ENCODE data around the gene ATP6V1F. TPM values are rescaled to one million over a fixed set of nuclear protein-coding genes. Genes with fewer than 3 reads are reported as not detected.

The ATP6V1F gene
- total and polyA plus RNA-seq, 2 donors (not counting 1 experiment from before 2014, with no cell fraction given) = 124 to 167 TPM

DNA sequence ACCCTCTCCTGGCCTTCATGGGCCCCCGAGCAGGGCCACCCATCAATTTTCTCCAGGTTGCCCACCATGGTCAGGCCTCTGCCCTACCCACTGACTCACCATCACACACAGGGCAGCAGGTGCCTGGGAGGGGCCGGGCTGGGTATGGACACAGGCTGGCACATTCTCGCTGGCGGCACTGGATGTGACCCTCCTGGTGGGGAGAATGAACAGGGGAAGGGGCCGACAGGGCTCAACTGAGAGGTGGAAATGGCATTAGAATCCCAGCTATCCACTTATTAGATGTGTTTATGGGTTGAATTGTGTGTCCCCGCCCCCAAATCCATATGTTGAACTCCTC lies 31.4 kb downstream of the ATP6V1F start:
- H3K4me2 ChIP-seq (ENCODE audit: extremely low read depth, insufficient read depth, low read length) = no peak overlapping the region
- DNase-seq (ENCODE audit: low read depth in 2 of 2) = no peak
- no peaks in the 10 kb centered on the region for H3K79me2 ChIP-seq (ENCODE audit: control insufficient read depth, insufficient read depth, low read length)
- H3K9me3 ChIP-seq (ENCODE audit: control insufficient read depth, insufficient read depth, low read depth, low read length) = no peaks in the 10 kb centered on the region
- no peaks in the 10 kb centered on the region for H4K20me1 ChIP-seq (ENCODE audit: control insufficient read depth, extremely low read depth, insufficient read depth, low read length)
- no peak overlapping the region for H3K4me3 ChIP-seq (replicated peaks in 1 of 4; ENCODE audit: control extremely low read depth in 1 of 4, insufficient read depth in 1 of 4, low read depth in 3 of 4, low read length in 4 of 4)
- H3K4me1 ChIP-seq (ENCODE audit: control insufficient read depth, extremely low read depth, insufficient read depth, low read length) = no peaks in the 10 kb centered on the region
- H3K9ac ChIP-seq (ENCODE audit: insufficient read depth, low read length) = no peak overlapping the region
- H3K36me3 ChIP-seq (ENCODE audit: control insufficient read depth, insufficient read depth, low read length) = no peaks in the 10 kb centered on the region
- TF ChIP-seq, protein P1, sequence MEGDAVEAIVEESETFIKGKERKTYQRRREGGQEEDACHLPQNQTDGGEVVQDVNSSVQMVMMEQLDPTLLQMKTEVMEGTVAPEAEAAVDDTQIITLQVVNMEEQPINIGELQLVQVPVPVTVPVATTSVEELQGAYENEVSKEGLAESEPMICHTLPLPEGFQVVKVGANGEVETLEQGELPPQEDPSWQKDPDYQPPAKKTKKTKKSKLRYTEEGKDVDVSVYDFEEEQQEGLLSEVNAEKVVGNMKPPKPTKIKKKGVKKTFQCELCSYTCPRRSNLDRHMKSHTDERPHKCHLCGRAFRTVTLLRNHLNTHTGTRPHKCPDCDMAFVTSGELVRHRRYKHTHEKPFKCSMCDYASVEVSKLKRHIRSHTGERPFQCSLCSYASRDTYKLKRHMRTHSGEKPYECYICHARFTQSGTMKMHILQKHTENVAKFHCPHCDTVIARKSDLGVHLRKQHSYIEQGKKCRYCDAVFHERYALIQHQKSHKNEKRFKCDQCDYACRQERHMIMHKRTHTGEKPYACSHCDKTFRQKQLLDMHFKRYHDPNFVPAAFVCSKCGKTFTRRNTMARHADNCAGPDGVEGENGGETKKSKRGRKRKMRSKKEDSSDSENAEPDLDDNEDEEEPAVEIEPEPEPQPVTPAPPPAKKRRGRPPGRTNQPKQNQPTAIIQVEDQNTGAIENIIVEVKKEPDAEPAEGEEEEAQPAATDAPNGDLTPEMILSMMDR (conservative IDR thresholded peaks at IDR 0.05 in 1 of 2, IDR thresholded peaks at IDR 0.05 in 1 of 2; ENCODE audit: low read depth in 1 of 2, low read length in 2 of 2) = no peak
- TF ChIP-seq EZH2 (IDR thresholded peaks at IDR 0.05; ENCODE audit: low read length, missing control alignments) = no peak
- H2AFZ ChIP-seq (ENCODE audit: low read length) = no peak overlapping the region
- H3K27ac ChIP-seq (ENCODE audit: insufficient read depth, low read length) = no peak overlapping the region
- H3K27me3 ChIP-seq (ENCODE audit: control insufficient read depth, insufficient read depth, low read length) = no peaks in the 10 kb centered on the region

DNA sequence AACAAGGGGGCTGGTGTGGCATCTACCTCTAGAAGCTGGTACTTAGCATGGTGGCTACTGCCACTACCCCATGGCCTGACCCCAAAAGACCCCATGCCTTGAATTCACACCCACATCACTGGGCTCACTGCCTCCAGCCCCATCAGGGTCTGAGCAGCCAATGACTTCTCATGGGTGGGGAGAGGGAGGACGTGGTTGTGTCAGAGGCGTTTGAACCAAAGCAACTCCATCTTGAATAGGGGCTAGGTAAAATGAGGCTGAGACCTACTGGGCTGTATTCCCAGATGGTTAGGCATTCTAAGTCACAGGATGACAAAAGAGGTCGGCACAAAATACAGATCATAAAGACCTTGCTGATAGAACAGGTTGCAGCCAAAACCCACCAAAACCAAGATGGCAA lies 32.7 kb downstream of the ATP6V1F start:
- H3K9ac ChIP-seq (ENCODE audit: insufficient read depth, low read length) = no peak overlapping the region
- H4K20me1 ChIP-seq (ENCODE audit: control insufficient read depth, extremely low read depth, insufficient read depth, low read length) = no peaks in the 10 kb centered on the region
- no peak overlapping the region for H3K4me2 ChIP-seq (ENCODE audit: extremely low read depth, insufficient read depth, low read length)
- no peaks in the 10 kb centered on the region for H3K27me3 ChIP-seq (ENCODE audit: control insufficient read depth, insufficient read depth, low read length)
- no peak for DNase-seq (ENCODE audit: low read depth in 2 of 2)
- no peak overlapping the region for H3K4me3 ChIP-seq (replicated peaks in 1 of 4; ENCODE audit: control extremely low read depth in 1 of 4, insufficient read depth in 1 of 4, low read depth in 3 of 4, low read length in 4 of 4)
- H3K79me2 ChIP-seq (ENCODE audit: control insufficient read depth, insufficient read depth, low read length) = no peaks in the 10 kb centered on the region
- no peaks in the 10 kb centered on the region for H3K4me1 ChIP-seq (ENCODE audit: control insufficient read depth, extremely low read depth, insufficient read depth, low read length)
- no peaks in the 10 kb centered on the region for H3K9me3 ChIP-seq (ENCODE audit: control insufficient read depth, insufficient read depth, low read depth, low read length)
- TF ChIP-seq, protein P1 (conservative IDR thresholded peaks at IDR 0.05 in 1 of 2, IDR thresholded peaks at IDR 0.05 in 1 of 2; ENCODE audit: low read depth in 1 of 2, low read length in 2 of 2) = no peak
- no peak for TF ChIP-seq EZH2 (IDR thresholded peaks at IDR 0.05; ENCODE audit: low read length, missing control alignments)
- H3K36me3 ChIP-seq (ENCODE audit: control insufficient read depth, insufficient read depth, low read length) = no peaks in the 10 kb centered on the region
- no peak overlapping the region for H3K27ac ChIP-seq (ENCODE audit: insufficient read depth, low read length)
- no peak overlapping the region for H2AFZ ChIP-seq (ENCODE audit: low read length)

DNA sequence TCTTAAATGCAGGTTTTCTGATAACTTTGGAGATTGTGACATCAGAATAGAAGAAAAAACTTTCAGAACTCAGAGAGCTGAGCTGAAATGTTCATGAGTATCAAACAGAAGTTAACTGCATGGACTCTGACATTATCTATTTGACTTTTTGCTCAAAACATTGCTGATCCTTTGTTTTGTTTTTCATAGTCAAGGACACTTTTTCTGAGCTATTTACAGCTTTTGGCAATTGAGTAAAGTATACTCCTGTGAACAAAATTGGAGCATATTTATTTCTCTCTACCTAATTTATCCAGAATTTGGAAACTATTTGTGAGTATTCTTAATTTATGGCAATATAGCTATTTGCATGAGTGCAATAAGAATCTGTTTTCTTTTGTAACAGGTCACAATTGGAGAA lies 36.7 kb downstream of the ATP6V1F start:
- Histone ChIP-seq H3K36me3 (ENCODE audit: control insufficient read depth, insufficient read depth, low read length) (no peaks in the 10 kb centered on the region), H3K4me1 (ENCODE audit: control insufficient read depth, extremely low read depth, insufficient read depth, low read length) (no peaks in the 10 kb centered on the region), H2AFZ (ENCODE audit: low read length) (no peak overlapping the region), H3K9me3 (ENCODE audit: control insufficient read depth, insufficient read depth, low read depth, low read length) (no peaks in the 10 kb centered on the region), H3K27ac (ENCODE audit: insufficient read depth, low read length) (no peak overlapping the region), H3K9ac (ENCODE audit: insufficient read depth, low read length) (no peak overlapping the region), H3K79me2 (ENCODE audit: control insufficient read depth, insufficient read depth, low read length) (no peaks in the 10 kb centered on the region), H3K4me2 (ENCODE audit: extremely low read depth, insufficient read depth, low read length) (no peak overlapping the region), H3K4me3 (replicated peaks in 1 of 4; ENCODE audit: control extremely low read depth in 1 of 4, insufficient read depth in 1 of 4, low read depth in 3 of 4, low read length in 4 of 4) (no peak overlapping the region), H4K20me1 (ENCODE audit: control insufficient read depth, extremely low read depth, insufficient read depth, low read length) (no peaks in the 10 kb centered on the region), H3K27me3 (ENCODE audit: control insufficient read depth, insufficient read depth, low read length) (no peaks in the 10 kb centered on the region)
- peak in 1 of 2 donors; percentile 11 for DNase-seq (ENCODE audit: low read depth in 2 of 2)
- no peak for TF ChIP-seq EZH2 (IDR thresholded peaks at IDR 0.05; ENCODE audit: low read length, missing control alignments)
- TF ChIP-seq, protein P1 (conservative IDR thresholded peaks at IDR 0.05 in 1 of 2, IDR thresholded peaks at IDR 0.05 in 1 of 2; ENCODE audit: low read depth in 1 of 2, low read length in 2 of 2) = no peak
